ENCODE data around the gene NDUFA13. TPM values are rescaled to one million over a fixed set of nuclear protein-coding genes. Genes with fewer than 3 reads are reported as not detected.
A peak's percentile ranks its signal among the peaks of the same experiment; 100 is the strongest.

NDUFA13 gene
- total RNA-seq, 1 experiment from 2014 or later = 489 TPM

GRCh38 chr19:19545707-19546106 is 29.7 kb downstream of the NDUFA13 start:
- H3K4ac ChIP-seq (ENCODE audit: low read depth, low read length) = no peak overlapping the region
- no peak overlapping the region for H3K4me2 ChIP-seq (ENCODE audit: insufficient read depth, insufficient read length, low read length)
- H4K5ac ChIP-seq (ENCODE audit: insufficient read length, low read depth, low read length) = no peak overlapping the region
- no peak overlapping the region for H3K4me3 Mint-ChIP-seq
- H3K9me3 ChIP-seq (ENCODE audit: control insufficient read depth, low read depth, low read length) = no peaks in the 10 kb centered on the region
- no peak overlapping the region for H2BK20ac ChIP-seq (ENCODE audit: low read depth, low read length, poor library complexity, severe bottlenecking)
- no peak overlapping the region for H2AK5ac ChIP-seq (ENCODE audit: insufficient read length, low read length)
- H2BK5ac ChIP-seq (ENCODE audit: insufficient read length, low read length) = no peak overlapping the region
- no CpG with 5 or more reads among the region's 23 CpGs for WGBS (ENCODE audit: extremely low coverage, insufficient read length, low lambda C conversion rate)
- no peak overlapping the region for H2BK12ac ChIP-seq (ENCODE audit: insufficient read length, low read depth, low read length)
- peak overlapping the region in 1 of 3 experiments; percentile 65; a peak in 1 of 7 replicates for H3K27ac Mint-ChIP-seq
- H3K79me1 ChIP-seq (ENCODE audit: insufficient read depth, low read depth, low read length, poor library complexity, severe bottlenecking) = no peaks in the 10 kb centered on the region
- no peak for TF ChIP-seq CTCF (conservative IDR thresholded peaks at IDR 0.05)
- H3K4me1 ChIP-seq (ENCODE audit: insufficient read depth, low read length) = no peaks in the 10 kb centered on the region
- no peak overlapping the region for H4K8ac ChIP-seq (replicated peaks; ENCODE audit: insufficient read length, low read depth, low read length)
- no peak overlapping the region for H3K14ac ChIP-seq (ENCODE audit: insufficient read depth, low read length)
- peaks cover 5% of the 10 kb centered on the region for H3K27me3 Mint-ChIP-seq (ENCODE audit: low read depth)
- H2BK120ac ChIP-seq (ENCODE audit: low read depth, low read length, poor library complexity, severe bottlenecking) = no peak overlapping the region
- H3T11ph ChIP-seq (ENCODE audit: low read length) = no peak overlapping the region
- H3K4me1 Mint-ChIP-seq = peaks cover 2 to 15% of the 10 kb centered on the region in 2 experiments; a peak in 2 of 4 replicates
- no peaks in the 10 kb centered on the region for H3K9me3 Mint-ChIP-seq
- no peak overlapping the region for H3K23ac ChIP-seq (ENCODE audit: insufficient read length, low read depth, low read length)
- no peak overlapping the region for H3K27ac ChIP-seq (ENCODE audit: insufficient read length, low read depth, low read length)
- no peak overlapping the region for H2AFZ ChIP-seq (ENCODE audit: low read length)
- H3K27me3 ChIP-seq (ENCODE audit: insufficient read depth, low read length) = no peaks in the 10 kb centered on the region
- no peak overlapping the region for H4K91ac ChIP-seq (ENCODE audit: insufficient read length, low read depth, low read length)
- no peak overlapping the region for H3K9ac ChIP-seq (ENCODE audit: extremely low read depth, insufficient read length, low read length)
- no peak overlapping the region for H3K56ac ChIP-seq (ENCODE audit: insufficient read length, low read depth, low read length)
- no peak for DNase-seq
- no peaks in the 10 kb centered on the region for H3K79me2 ChIP-seq (ENCODE audit: insufficient read depth, low read length)
- H4K20me1 ChIP-seq (ENCODE audit: control insufficient read depth, insufficient read depth, insufficient read length) = no peaks in the 10 kb centered on the region
- H2BK15ac ChIP-seq (ENCODE audit: low read depth, low read length) = no peak overlapping the region
- peaks cover 2 to 4% (median 2%) of the 10 kb centered on the region in 3 experiments; a peak in 4 of 7 replicates for H3K36me3 Mint-ChIP-seq (ENCODE audit: insufficient read depth in 1 of 3, low read depth in 3 of 3)
- peaks cover 3% of the 10 kb centered on the region for H3K23me2 ChIP-seq (ENCODE audit: insufficient read length, low read depth, low read length, poor library complexity, severe bottlenecking)
- no peak overlapping the region for H3K18ac ChIP-seq (ENCODE audit: insufficient read length, low read depth, low read length)

Measured in H9 (cell line).